Activated CD4-positive, alpha-beta T cell treated with anti-CD3 and anti-CD28 coated beads, Interleukin-2, amount 50 U/mL, for 4 hours (primary cell): ENCODE results near the gene MAP2K5.

Experiments
- DNase-seq, 2 experiments: peaks; one replicate each; pipeline ENCODE4 v3.0.0-alpha.2; 2020

MAP2K5 gene

DNA sequence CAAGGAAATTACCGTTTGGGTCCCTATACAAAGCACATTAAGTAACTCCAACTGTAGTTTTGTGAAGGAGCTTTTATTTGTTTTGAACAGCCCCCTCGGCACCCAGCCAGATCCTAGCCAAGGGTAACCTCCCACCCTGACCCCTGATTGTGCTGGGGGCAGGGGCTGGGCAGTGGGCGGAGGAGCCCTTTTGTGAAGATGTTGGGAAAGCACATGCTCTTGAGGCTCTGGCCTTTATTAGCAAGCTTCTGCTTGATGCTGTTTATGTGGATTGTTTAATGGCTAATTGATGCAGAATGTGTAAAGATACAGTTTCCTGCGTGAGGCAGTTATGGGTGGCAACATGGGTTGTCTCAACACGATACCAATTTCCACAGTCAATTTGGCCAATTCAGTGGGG is 136.5 kb downstream of the MAP2K5 start:
- no peak for DNase-seq

DNA sequence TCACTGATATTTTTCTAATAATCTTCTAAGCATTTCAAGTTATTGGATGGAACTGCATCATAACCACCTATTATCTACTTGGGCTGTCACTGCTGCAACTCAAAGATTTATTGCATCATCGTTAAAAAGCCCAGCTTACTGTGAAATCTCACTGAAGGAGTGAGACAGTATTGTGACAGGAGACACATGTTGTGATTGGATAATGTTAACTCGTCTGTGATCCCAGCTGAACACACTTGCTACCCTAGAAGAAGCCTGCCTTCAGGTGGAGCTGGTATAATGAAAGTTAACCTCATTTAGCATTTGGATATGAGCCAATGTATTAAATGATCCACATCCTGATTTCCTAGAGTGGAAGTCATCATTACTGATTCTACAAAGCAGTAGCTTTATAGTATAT is 138.1 kb downstream of the MAP2K5 start:
- DNase-seq = no peak

- DNase-seq = no peak
These were observed 142.6 kb downstream of the MAP2K5 start for GRCh38 chr15:67685008-67685599.

- no peak for DNase-seq
These were observed 143.2 kb downstream of the MAP2K5 start for GRCh38 chr15:67685716-67686115.

- no peak for DNase-seq
These were observed 148.4 kb downstream of the MAP2K5 start for GRCh38 chr15:67690936-67691335.

- no peak for DNase-seq
These were observed 148.9 kb downstream of the MAP2K5 start for GRCh38 chr15:67691450-67691849.

DNA sequence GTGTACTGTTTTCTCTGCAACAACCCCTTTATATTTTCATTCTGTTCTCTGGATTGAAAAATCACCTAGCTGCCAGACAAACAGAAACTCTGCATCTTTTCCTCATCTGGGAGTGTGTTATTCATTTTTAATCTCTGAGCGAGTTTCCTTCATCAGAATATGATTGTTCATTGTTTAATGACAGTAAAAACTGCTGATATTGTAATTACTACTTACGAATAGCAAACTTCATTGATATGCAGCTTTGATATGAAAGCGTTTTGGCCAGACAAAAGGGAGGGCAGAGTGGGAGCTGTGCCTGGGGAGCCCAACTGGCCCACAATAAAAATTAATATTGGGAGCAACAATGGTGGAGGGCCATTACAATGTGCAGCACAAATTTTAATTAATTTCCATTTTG is 150.1 kb downstream of the MAP2K5 start:
- no peak for DNase-seq

DNA sequence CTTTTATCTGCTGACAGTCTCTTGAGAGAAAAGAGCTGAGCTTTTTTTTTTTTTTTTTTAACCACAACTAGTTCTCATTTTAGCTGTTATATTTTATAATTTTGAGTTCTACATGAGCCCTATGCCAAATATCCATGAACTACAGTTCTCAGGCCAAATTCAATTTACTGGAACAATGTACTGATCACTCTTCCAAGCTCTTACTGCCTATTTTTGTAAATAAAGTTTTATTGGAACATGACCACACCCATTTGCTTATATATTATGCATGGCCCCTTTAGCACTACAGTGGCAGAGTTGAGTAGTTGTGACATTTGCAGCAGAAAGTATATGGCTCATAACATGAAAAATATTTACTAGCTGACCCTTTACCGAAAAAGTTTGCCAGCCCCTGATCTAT is 153.6 kb downstream of the MAP2K5 start:
- DNase-seq = no peak

DNA sequence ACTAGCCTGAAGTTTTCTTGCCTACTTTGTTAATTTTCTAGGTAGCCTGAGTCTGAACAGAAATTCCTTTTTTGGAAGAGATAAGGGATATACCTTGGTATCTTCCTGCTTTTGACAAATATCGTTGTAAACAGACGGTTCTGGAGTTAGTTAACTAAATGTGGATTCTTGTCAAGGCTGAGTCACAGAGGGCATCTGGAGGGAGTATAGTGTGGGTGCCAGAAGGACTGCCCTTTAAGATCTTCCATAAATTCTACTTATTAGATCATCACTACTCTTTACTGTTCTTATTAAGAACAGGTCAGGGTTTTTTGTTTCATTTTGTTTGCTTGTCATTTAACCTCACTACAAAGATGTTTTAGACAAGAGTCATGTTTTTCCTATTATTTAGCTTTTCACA is 157.5 kb downstream of the MAP2K5 start:
- no peak for DNase-seq

DNA sequence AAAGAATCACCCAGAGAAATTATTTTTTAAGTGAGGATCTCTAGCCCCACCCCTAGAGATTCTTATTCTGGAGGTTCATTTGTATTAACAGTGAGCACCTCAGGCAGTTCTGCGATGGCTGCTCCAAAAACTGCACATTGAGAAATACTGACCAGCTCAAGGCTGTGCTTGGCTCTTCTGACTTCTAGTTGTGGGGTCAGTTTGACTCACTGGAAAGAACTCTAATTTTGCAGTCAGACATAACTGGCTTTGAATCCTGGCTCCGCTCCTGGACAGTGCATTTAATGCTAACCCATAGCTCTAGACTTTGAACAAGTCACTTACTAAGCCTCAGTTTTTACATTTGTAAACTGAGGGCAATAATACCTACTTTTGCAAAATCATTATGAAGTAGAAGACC is 159.2 kb downstream of the MAP2K5 start:
- DNase-seq = no peak

DNA sequence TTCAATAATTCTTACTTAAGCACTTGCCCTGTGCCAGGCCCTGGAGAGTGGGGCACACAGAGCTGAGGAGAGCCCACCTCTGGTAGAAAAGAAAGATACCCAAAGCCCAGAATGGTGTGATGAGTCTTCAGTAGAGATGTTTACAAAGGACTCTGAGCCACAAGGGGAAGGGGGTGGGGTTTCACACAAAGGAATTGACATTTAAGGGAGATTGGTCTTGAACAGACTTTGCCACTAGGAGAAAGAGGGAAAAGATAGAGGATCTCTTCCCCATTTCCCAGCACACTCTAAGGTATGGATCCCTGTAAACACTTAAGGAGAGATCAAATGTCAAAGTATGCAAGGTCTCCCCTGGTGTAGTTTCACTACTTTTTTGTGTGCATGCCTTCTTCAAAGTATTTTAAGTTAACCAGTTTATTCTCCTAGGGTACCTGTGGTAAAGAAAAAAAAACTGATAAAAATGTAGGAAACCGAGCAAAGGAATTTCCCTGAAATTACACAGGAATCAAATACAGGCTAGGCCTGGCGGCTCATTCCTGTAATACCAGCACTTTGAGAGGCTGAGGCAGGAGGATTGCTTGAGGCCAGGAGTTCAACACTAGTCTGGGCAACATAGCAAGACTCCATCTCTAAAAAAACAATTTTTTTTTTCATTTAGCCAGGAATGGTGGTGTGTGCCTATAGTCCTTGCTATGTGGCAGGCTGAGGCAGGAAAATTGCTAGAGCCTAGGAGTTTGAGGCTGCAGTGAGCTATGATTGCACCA is 165.2 kb downstream of the MAP2K5 start:
- no peak for DNase-seq

GRCh38 chr15:67708500-67708899 is 166.0 kb downstream of the MAP2K5 start:
- no peak for DNase-seq

DNA sequence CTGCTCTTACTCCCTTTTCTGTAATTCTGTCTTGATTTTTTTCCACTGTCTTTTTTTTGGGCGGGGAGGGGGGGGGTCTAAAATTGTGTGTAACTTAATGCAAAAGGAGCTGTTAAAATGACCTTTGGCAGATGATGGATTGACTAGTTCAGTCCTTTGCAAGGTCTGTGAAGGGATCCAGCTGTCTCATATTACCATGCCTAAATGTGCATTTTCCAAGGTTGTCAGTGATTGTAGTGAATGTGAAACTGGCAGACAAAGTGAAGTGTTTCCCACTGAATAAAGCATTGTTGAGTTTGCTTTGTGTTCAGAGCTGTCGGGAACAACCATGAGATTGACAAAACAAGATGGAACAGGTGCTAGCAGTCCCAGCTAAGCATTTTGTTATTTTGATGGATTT is 172.7 kb downstream of the MAP2K5 start:
- no peak for DNase-seq

- DNase-seq = no peak
These were observed 173.7 kb downstream of the MAP2K5 start for GRCh38 chr15:67716171-67716570.

- DNase-seq = no peak
These were observed 175.3 kb downstream of the MAP2K5 start for GRCh38 chr15:67717776-67718175.

DNA sequence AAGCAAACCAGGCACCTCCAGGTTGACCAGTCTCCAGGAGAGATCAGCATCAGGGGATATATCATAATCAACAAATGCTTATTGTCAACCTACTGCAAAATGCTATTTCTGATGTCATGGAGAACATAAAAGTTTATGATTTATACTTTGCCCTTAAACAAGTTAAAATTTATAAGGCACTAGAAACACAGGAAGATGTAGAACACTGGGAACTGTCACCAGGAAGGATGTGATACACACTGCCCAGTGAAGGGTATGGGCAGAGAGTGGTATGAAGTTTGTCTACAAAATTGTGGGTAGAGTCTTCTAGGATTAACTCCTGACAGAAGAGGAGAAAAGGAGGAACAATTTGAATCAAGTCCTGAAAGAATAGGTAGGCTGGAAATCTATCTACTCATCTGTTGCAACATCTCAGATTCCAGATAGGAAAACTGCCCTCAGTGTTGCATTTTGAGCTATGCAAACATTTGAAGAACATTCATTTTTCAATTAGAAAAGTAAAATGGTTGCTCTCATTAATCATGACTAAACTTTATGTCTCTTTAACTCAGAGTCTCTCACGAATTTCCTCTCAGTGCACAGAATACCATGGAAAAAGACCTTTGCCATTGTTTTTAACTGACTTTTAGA is 176.9 kb downstream of the MAP2K5 start:
- DNase-seq = no peak

DNA sequence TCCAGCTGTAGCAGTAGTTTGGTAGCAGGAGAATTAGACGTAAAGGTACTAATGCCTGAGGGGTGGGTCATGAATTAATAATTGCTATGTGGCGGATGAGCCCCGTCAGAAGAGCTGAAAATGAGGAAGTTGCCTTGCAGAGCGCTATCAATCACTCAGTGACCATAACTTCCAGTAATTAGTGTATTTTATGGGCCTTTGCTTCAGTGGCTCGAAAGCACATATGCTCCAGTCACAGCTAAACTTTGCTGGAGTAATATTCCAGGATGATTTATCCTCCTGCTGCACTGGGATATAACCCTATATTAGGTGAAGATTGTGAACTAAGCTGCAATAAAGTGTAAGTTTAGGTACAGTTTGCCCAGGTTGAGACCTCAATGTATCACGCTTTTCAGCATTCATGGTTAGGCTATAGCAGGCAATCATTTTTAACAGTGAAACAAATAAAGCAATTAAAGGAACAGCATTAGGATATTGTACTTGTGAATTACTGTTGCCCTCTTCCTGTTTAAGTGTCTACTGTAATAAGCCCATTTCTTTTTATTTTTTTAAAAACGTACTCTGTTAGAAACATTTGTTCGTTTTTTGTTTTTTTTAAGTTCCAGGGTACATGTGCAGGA is 178.2 kb downstream of the MAP2K5 start:
- DNase-seq = no peak

GRCh38 chr15:67722030-67722817 is 179.7 kb downstream of the MAP2K5 start:
- no peak for DNase-seq

GRCh38 chr15:67723294-67724024 is 181.0 kb downstream of the MAP2K5 start:
- DNase-seq = no peak

- DNase-seq = no peak
These were observed 182.3 kb downstream of the MAP2K5 start for GRCh38 chr15:67724691-67725375.

- DNase-seq = no peak
These were observed 187.6 kb downstream of the MAP2K5 start for GRCh38 chr15:67730135-67730534.
